GM12878 (cell line): Measurements from ENCODE around the gene KCNA2. TPM values are rescaled to one million over a fixed set of nuclear protein-coding genes. Genes with fewer than 3 reads are reported as not detected.

Source experiments
- ATAC-seq: fragments of 200-7000 bp; cut with Tn5 transposase; 3 replicates; pipeline ENCODE4 v1.9.1; 2020; ENCODE audit warnings: mild to moderate bottlenecking, moderate library complexity
- BruUV-seq: library from RNA; stranded (reverse); fragments of 400-500 nt; replicated peaks from 2 replicates; lab custom pipeline; 2021; lab: Mats Ljungman, UMichigan
- CTCF ChIA-PET: fragments of 300-600 bp; sonication (Branson Sonifier 250); formaldehyde crosslinking; extraction: SDS; loops from one replicate; lab custom pipeline; 2021; ENCODE audit warnings: inconsistent platforms; lab: Yijun Ruan, JAX
- POLR2A ChIA-PET: fragments of 350-600 bp; formaldehyde crosslinking; extraction: SDS; loops from one replicate; lab custom pipeline; 2021; ENCODE audit warnings: inconsistent platforms; lab: Charles Lee
- RAD21 ChIA-PET: fragments of 300-600 bp; sonication (Branson Sonifier 250); formaldehyde crosslinking; loops from one replicate; lab custom pipeline; 2023; ENCODE audit warnings: antibody characterized with exemption; ENCODE audit not compliant: unreplicated experiment; lab: Charles Lee
- SMC1A ChIA-PET: fragments of 300-600 bp; sonication (Branson Sonifier 250); formaldehyde crosslinking; loops from one replicate; lab custom pipeline; 2023; ENCODE audit not compliant: unreplicated experiment, uncharacterized antibody; lab: Charles Lee
- DNase-seq: peaks from one replicate; pipeline ENCODE4 v3.0.0-alpha.2; 2011; ENCODE audit warnings: low read depth, low spot score
- FAIRE-seq: peaks from 3 replicates; lab custom pipeline; 2011; peaks lifted over from hg19 to GRCh38; lab: Jason Lieb, UNC
- H2AFZ ChIP-seq: 2 replicates; pipeline ENCODE4 v1.6.0; 2011; ENCODE audit warnings: low read depth, low read length, control low read depth; ENCODE audit not compliant: control insufficient read depth
- H3K27ac ChIP-seq: 2 replicates; pipeline ENCODE4 v1.5.1; 2011; ENCODE audit warnings: control low read depth; ENCODE audit not compliant: control insufficient read depth, insufficient read depth
- H3K27me3 ChIP-seq, 2 experiments: replicated peaks in 1 of 2; 2 replicates each; pipeline versions ENCODE4 v1.6.0 to v1.6.1; 2011; ENCODE audit warnings: low read length in 1 of 2; ENCODE audit not compliant: control insufficient read depth in 2 of 2, insufficient read depth in 2 of 2
- H3K36me3 ChIP-seq, 2 experiments: 2 replicates each; pipeline ENCODE4 v1.5.1; 2011; ENCODE audit warnings: low read length in 1 of 2; ENCODE audit not compliant: control insufficient read depth in 2 of 2, insufficient read depth in 2 of 2
- H3K4me1 ChIP-seq: 2 replicates; pipeline ENCODE4 v1.6.1; 2011; ENCODE audit warnings: mild to moderate bottlenecking, low read length, moderate library complexity, mixed read lengths; ENCODE audit not compliant: control insufficient read depth, insufficient read depth
- H3K4me2 ChIP-seq: 2 replicates; pipeline ENCODE4 v1.6.0; 2011; ENCODE audit warnings: control low read depth; ENCODE audit not compliant: control insufficient read depth, insufficient read depth
- H3K4me3 ChIP-seq: fragments of 200-600 bp; sonication (generic); 2 replicates; pipeline ENCODE4 v1.5.1; 2016
- H3K79me2 ChIP-seq: 2 replicates; pipeline ENCODE4 v1.6.0; 2011; ENCODE audit warnings: low read length; ENCODE audit not compliant: control insufficient read depth, insufficient read depth
- H3K9ac ChIP-seq: 2 replicates; pipeline ENCODE4 v1.8.0; 2011; ENCODE audit warnings: low read length, control low read depth, mixed read lengths; ENCODE audit not compliant: control insufficient read depth, insufficient read depth
- H3K9me3 ChIP-seq: replicated peaks from 3 replicates; pipeline ENCODE4 v1.5.1; 2011; ENCODE audit warnings: mild to moderate bottlenecking, low read length; ENCODE audit not compliant: control insufficient read depth, insufficient read depth
- H4K20me1 ChIP-seq: 2 replicates; pipeline ENCODE4 v1.6.0; 2011; ENCODE audit not compliant: control insufficient read depth, insufficient read depth
- BCL11A ChIP-seq: IDR thresholded peaks from 2 replicates; pipeline ENCODE4 v1.6.1; 2011; ENCODE audit warnings: low read depth, low read length
- CEBPB ChIP-seq, 2 experiments: fragments of 150-350 bp in 1 of 2; IDR thresholded peaks; 2 replicates each; pipeline ENCODE4 v1.6.1; 2012 to 2014; ENCODE audit warnings: low read depth in 2 of 2, low read length in 2 of 2, borderline replicate concordance in 1 of 2, inconsistent platforms in 1 of 2
- CREM ChIP-seq: IDR thresholded peaks from 2 replicates; pipeline ENCODE4 v1.6.1; 2014; ENCODE audit warnings: antibody characterized with exemption, low read depth
- FOS ChIP-seq: IDR thresholded peaks from 3 replicates; pipeline ENCODE4 v1.6.1; 2011; ENCODE audit warnings: borderline replicate concordance; ENCODE audit not compliant: insufficient read length; ENCODE audit errors: extremely low read depth
- HDGF ChIP-seq: fragments of 450-650 bp; IDR thresholded peaks from 2 replicates; pipeline ENCODE4 v1.6.1; 2016; ENCODE audit warnings: antibody characterized with exemption
- PML ChIP-seq: IDR thresholded peaks from 2 replicates; pipeline ENCODE4 v1.6.1; 2012; ENCODE audit warnings: low read length, inconsistent platforms
- PRDM15 ChIP-seq: fragments of 450-650 bp; formaldehyde crosslinking; IDR thresholded peaks from 2 replicates; pipeline ENCODE4 v1.4.0; 2020; ENCODE audit warnings: mild to moderate bottlenecking, moderate library complexity
- RFX5 ChIP-seq: IDR thresholded peaks from 2 replicates; pipeline ENCODE4 v1.6.1; 2011; ENCODE audit warnings: low read depth, low read length, improper control_type of control experiment
- TARDBP ChIP-seq: IDR thresholded peaks from 2 replicates; pipeline ENCODE4 v1.6.1; 2016; ENCODE audit warnings: borderline replicate concordance
- USF2 ChIP-seq: IDR thresholded peaks from 2 replicates; pipeline ENCODE4 v1.6.1; 2011; ENCODE audit warnings: low read depth, low read length, improper control_type of control experiment, borderline replicate concordance
- WGBS: methylation state at CpG from one replicate; pipeline ENCODE4 v1.1.6; 2016; ENCODE audit warnings: low lambda C conversion rate; ENCODE audit not compliant: insufficient replicate concordance, insufficient coverage; ENCODE audit errors: missing lambda C conversion rate; 5-methylcytosine and 5-hydroxymethylcytosine counted together
- in situ Hi-C: fragments of 300-500 bp; cut with MboI; formaldehyde crosslinking; loops from 9 replicates; pipeline ENCODE4 v1.14.3; 2018; ENCODE audit warnings: mixed read lengths
- intact Hi-C: fragments of 100-400 bp; cut with micrococcal nuclease; formaldehyde crosslinking; loops from one replicate; pipeline ENCODE4 v1.14.2; 2022; ENCODE audit not compliant: unreplicated experiment
- polyA plus RNA-seq, 11 experiments: library from polyadenylated mRNA; depleted of rRNA in 4 of 11; unstranded in 6 of 11; stranded (reverse) in 5 of 11; fragments of >200 nt; fragmentation: Nextera tagmentation in 4 of 11; fragmentation: Illumina TruSeq in 1 of 11; extraction: Ambion mirVana in 4 of 11; extraction: Trizol in 1 of 11; gene quantifications; 1 replicate in 1 of 11; 2 replicates in 10 of 11; pipeline versions ENCODE4 v1.2.1 to v1.2.3, GENCODE V29; 2011 to 2016; ENCODE audit warnings: inconsistent platforms in 2 of 11, missing spikeins in 2 of 11, low read depth in 1 of 11
- total RNA-seq, 4 experiments: library from RNA; depleted of rRNA in 3 of 4; stranded (reverse); fragments of >200 nt in 3 of 4; fragmentation: Illumina TruSeq in 1 of 4; extraction: Trizol in 1 of 4; gene quantifications; 2 replicates each; pipeline versions ENCODE4 v1.2.1 to v1.2.3, GENCODE V29; 2013 to 2021
- TF ChIP-seq, protein P1 (sequence below): fragments of 450-650 bp; IDR thresholded peaks from 2 replicates; pipeline ENCODE4 v1.6.1; 2017; ENCODE audit warnings: mild to moderate bottlenecking
- TF ChIP-seq, protein P2 (sequence below): fragments of 150-350 bp; IDR thresholded peaks from 2 replicates; pipeline ENCODE4 v1.6.1; 2016; ENCODE audit warnings: low read depth, low read length
- TF ChIP-seq, protein P3 (sequence below): IDR thresholded peaks from 2 replicates; pipeline ENCODE4 v1.6.1; 2011; ENCODE audit warnings: low read depth, mild to moderate bottlenecking, low read length, moderate library complexity, borderline replicate concordance; ENCODE audit errors: extremely low read depth

KCNA2 gene
- total and polyA plus RNA-seq, 10 of the 15 experiments (the other 5 are each of a cell fraction or from before 2014, with no cell fraction given), result 0.02 to 0.56 (median 0.10) TPM; not detected in 2

GRCh38 chr1:110561596-110561995 is 44.6 kb downstream of the KCNA2 start:
- FAIRE-seq, result no peak
- Histone ChIP-seq H3K9ac (no peak overlapping the region), H2AFZ (no peak overlapping the region), H3K79me2 (no peaks in the 10 kb centered on the region), H3K27me3 (peaks cover 3% of the 10 kb centered on the region in 2 experiments), H3K36me3 (no peaks in the 10 kb centered on the region), H3K4me3 (no peak overlapping the region), H3K9me3 (no peaks in the 10 kb centered on the region), H3K27ac (no peak overlapping the region), H3K4me1 (no peaks in the 10 kb centered on the region), H4K20me1 (no peaks in the 10 kb centered on the region), H3K4me2 (no peak overlapping the region)
- WGBS, result 5% methylated on average over 7 of the region's 7 CpGs
- TF ChIP-seq CEBPB (IDR thresholded peaks at IDR 0.05; ENCODE audit: borderline replicate concordance in 1 of 2, low read depth in 2 of 2, low read length in 2 of 2), result no peak
- no peak for TF ChIP-seq PML
- TF ChIP-seq, protein P1, sequence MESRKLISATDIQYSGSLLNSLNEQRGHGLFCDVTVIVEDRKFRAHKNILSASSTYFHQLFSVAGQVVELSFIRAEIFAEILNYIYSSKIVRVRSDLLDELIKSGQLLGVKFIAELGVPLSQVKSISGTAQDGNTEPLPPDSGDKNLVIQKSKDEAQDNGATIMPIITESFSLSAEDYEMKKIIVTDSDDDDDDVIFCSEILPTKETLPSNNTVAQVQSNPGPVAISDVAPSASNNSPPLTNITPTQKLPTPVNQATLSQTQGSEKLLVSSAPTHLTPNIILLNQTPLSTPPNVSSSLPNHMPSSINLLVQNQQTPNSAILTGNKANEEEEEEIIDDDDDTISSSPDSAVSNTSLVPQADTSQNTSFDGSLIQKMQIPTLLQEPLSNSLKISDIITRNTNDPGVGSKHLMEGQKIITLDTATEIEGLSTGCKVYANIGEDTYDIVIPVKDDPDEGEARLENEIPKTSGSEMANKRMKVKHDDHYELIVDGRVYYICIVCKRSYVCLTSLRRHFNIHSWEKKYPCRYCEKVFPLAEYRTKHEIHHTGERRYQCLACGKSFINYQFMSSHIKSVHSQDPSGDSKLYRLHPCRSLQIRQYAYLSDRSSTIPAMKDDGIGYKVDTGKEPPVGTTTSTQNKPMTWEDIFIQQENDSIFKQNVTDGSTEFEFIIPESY, result no peak
- TF ChIP-seq, protein P2, sequence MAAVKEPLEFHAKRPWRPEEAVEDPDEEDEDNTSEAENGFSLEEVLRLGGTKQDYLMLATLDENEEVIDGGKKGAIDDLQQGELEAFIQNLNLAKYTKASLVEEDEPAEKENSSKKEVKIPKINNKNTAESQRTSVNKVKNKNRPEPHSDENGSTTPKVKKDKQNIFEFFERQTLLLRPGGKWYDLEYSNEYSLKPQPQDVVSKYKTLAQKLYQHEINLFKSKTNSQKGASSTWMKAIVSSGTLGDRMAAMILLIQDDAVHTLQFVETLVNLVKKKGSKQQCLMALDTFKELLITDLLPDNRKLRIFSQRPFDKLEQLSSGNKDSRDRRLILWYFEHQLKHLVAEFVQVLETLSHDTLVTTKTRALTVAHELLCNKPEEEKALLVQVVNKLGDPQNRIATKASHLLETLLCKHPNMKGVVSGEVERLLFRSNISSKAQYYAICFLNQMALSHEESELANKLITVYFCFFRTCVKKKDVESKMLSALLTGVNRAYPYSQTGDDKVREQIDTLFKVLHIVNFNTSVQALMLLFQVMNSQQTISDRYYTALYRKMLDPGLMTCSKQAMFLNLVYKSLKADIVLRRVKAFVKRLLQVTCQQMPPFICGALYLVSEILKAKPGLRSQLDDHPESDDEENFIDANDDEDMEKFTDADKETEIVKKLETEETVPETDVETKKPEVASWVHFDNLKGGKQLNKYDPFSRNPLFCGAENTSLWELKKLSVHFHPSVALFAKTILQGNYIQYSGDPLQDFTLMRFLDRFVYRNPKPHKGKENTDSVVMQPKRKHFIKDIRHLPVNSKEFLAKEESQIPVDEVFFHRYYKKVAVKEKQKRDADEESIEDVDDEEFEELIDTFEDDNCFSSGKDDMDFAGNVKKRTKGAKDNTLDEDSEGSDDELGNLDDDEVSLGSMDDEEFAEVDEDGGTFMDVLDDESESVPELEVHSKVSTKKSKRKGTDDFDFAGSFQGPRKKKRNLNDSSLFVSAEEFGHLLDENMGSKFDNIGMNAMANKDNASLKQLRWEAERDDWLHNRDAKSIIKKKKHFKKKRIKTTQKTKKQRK, result no peak
- TF ChIP-seq PRDM15, result no peak
- no peak for TF ChIP-seq TARDBP
- TF ChIP-seq, protein P3, sequence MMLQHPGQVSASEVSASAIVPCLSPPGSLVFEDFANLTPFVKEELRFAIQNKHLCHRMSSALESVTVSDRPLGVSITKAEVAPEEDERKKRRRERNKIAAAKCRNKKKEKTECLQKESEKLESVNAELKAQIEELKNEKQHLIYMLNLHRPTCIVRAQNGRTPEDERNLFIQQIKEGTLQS, result no peak
- TF ChIP-seq USF2, result no peak
- TF ChIP-seq RFX5, result no peak
- no peak for TF ChIP-seq CREM
- no peak for TF ChIP-seq HDGF
- no peak for TF ChIP-seq BCL11A
- no peak for TF ChIP-seq FOS
- ChIA-PET RAD21 (no interaction called here), POLR2A (no interaction called here), SMC1A (no interaction called here), CTCF (interaction anchor here (1.4 kb wide), 1 partner anchor 66 kb away, joined by 5 read pairs; no protein-coding TSS in a partner anchor)
- DNase-seq, result no peak
- intact Hi-C loops, result no loop called here
- BruUV-seq, result no TSS peak
- no peak for ATAC-seq
- in situ Hi-C loops, result no loop called here
